ENCODE results near the gene EYS. TPM values are rescaled to one million over a fixed set of nuclear protein-coding genes. Genes with fewer than 3 reads are reported as not detected.

The EYS gene
- total and polyA plus RNA-seq, 8 donors = 0.24 to 0.85 (median 0.55) TPM

DNA sequence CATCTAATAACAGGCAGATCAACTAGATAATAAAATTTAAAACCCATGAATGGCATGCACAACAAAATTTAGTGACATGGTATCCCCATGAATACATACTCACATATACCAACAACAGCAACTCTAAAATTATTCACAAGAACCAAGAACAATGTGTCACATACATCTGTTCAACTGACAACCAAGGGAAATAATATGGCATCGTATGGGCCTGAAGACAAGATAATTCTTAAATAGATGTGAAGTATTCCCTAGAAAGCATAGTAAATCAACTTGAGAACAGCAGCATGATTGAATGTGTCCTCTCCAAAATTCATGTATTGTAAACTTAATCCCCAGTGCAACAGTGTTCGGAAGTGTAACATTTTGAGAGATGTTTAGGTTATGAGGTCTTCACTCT is 635.5 kb downstream of the EYS start:
- no peaks in the 10 kb centered on the region for H3K4me1 ChIP-seq
- H3K36me3 ChIP-seq = no peaks in the 10 kb centered on the region
- TF ChIP-seq, protein P1, sequence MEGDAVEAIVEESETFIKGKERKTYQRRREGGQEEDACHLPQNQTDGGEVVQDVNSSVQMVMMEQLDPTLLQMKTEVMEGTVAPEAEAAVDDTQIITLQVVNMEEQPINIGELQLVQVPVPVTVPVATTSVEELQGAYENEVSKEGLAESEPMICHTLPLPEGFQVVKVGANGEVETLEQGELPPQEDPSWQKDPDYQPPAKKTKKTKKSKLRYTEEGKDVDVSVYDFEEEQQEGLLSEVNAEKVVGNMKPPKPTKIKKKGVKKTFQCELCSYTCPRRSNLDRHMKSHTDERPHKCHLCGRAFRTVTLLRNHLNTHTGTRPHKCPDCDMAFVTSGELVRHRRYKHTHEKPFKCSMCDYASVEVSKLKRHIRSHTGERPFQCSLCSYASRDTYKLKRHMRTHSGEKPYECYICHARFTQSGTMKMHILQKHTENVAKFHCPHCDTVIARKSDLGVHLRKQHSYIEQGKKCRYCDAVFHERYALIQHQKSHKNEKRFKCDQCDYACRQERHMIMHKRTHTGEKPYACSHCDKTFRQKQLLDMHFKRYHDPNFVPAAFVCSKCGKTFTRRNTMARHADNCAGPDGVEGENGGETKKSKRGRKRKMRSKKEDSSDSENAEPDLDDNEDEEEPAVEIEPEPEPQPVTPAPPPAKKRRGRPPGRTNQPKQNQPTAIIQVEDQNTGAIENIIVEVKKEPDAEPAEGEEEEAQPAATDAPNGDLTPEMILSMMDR (IDR thresholded peaks at IDR 0.05) = no peak
- H3K27ac ChIP-seq = no peak overlapping the region
- H3K9me3 ChIP-seq = no peaks in the 10 kb centered on the region
- H3K4me3 ChIP-seq = no peak overlapping the region
- ATAC-seq (no peak), DNase-seq (no peak)
- no peaks in the 10 kb centered on the region for H3K27me3 ChIP-seq
- intact Hi-C loops (cut with DNase I) = no loop called here

DNA sequence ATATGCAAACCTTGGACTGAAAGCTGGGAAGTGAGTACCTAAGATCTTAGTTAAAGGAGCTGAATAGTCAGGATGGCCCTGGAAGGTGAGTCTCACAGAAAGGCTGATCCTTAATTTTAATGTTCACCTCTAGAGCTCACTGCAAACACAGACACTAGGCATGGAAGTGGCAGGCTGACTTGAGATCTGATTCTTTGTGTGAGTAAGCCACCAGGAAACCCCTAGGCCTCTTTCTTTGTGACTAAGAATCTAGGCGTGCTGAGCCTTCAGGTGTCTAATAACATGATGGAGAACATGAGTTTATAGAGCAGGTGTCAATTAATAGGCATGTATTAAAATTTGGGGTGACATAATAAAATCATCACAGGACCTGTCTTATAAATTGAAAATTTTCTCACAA is 642.2 kb downstream of the EYS start:
- H3K36me3 ChIP-seq = no peaks in the 10 kb centered on the region
- DNase-seq (no peak), ATAC-seq (no peak)
- TF ChIP-seq, protein P1 (IDR thresholded peaks at IDR 0.05) = no peak
- H3K27me3 ChIP-seq = no peaks in the 10 kb centered on the region
- intact Hi-C loops (cut with DNase I) = no loop called here
- no peaks in the 10 kb centered on the region for H3K4me1 ChIP-seq
- H3K4me3 ChIP-seq = no peak overlapping the region
- no peak overlapping the region for H3K27ac ChIP-seq
- H3K9me3 ChIP-seq = peaks cover 0 to 2% of the 10 kb centered on the region in 2 donors

DNA sequence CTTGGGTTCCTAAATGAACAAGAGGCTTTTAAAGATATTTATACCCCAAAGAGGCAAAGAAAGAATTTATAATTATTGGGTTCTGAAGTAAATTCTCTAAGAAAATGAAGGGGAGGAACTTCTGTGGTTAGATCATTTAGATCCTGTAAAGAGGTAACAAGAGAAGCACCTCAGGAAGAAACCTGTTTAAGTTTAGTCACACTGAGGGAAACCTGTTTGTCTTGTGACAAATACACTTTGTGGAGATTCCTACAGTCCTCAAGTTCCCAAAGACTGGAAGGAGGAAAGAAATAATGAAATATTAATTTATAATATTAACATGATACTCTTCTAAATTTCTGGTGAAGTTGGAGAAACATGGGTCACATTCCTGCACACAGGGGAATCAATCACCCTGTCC is 647.5 kb downstream of the EYS start:
- no peak for DNase-seq
- no peak for ATAC-seq
- Histone ChIP-seq H3K27me3 (no peaks in the 10 kb centered on the region), H3K36me3 (no peaks in the 10 kb centered on the region), H3K4me3 (no peak overlapping the region), H3K27ac (no peak overlapping the region), H3K9me3 (peaks cover 0 to 13% of the 10 kb centered on the region in 2 donors), H3K4me1 (no peaks in the 10 kb centered on the region)
- intact Hi-C loops (cut with DNase I) = no loop called here
- TF ChIP-seq, protein P1 (IDR thresholded peaks at IDR 0.05) = no peak

DNA sequence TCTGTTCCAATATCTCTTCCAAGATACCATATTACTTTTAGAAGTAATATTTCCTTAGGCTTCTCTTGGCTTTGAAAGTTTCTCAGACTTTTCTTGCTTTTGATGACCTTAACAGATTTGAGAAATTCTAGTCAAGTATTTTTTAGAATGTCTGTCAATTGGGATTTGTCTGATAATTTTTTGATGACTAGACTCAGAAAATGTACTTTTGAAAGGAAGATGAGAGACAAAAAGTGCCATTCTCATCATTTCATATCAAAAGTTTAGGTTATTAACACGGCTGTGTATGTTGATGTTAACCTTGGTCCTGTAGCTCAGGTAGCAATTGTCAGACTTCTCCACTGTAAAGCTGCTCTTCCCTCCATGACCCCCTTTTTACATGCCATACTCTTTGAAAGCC is 651.5 kb downstream of the EYS start:
- ATAC-seq = no peak
- intact Hi-C loops (cut with DNase I) = no loop called here
- Histone ChIP-seq H3K4me3 (no peak overlapping the region), H3K4me1 (no peaks in the 10 kb centered on the region), H3K9me3 (peaks cover 0 to 13% of the 10 kb centered on the region in 2 donors), H3K36me3 (no peaks in the 10 kb centered on the region), H3K27ac (no peak overlapping the region), H3K27me3 (no peaks in the 10 kb centered on the region)
- TF ChIP-seq, protein P1 (IDR thresholded peaks at IDR 0.05) = no peak
- DNase-seq = no peak

DNA sequence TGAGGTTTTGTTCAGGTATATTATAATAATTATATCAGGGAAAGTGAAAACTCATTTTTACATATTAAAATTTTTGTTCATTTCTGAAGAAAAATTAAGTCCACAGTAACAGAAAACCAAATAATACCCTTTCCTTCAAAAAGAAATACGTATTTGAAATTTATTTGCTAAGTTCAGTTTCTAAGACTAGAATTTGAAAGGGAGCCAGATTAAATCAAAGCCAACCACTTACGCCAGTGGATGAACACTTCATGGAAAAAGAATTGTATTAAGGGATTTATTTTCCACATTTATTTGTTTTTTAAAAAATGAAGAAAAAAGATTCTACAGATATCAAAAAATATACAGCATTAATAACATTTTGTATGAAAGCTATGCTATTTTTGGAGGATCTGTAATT is 654.4 kb downstream of the EYS start:
- TF ChIP-seq, protein P1 (IDR thresholded peaks at IDR 0.05) = no peak
- intact Hi-C loops (cut with DNase I) = no loop called here
- no peak for DNase-seq
- H3K36me3 ChIP-seq = no peaks in the 10 kb centered on the region
- H3K27ac ChIP-seq = no peak overlapping the region
- no peaks in the 10 kb centered on the region for H3K4me1 ChIP-seq
- no peak overlapping the region for H3K4me3 ChIP-seq
- no peaks in the 10 kb centered on the region for H3K27me3 ChIP-seq
- H3K9me3 ChIP-seq = peaks cover 0 to 2% of the 10 kb centered on the region in 2 donors
- ATAC-seq = no peak

Measured in left lung (tissue), 10 donors.